GM12864 (cell line): ENCODE results near the gene SMYD3.
"Not testable (repeated sequence)": the region's sequence is repeated elsewhere in the genome, so short reads cannot be mapped to it uniquely, and the experiment has no call there.

Experiments used
- DNase-seq: peaks from one replicate; pipeline ENCODE4 v3.0.0-alpha.2; 2011; ENCODE audit warnings: low read depth
- H3K4me3 ChIP-seq: 2 replicates; pipeline ENCODE4 v1.5.1; 2011; ENCODE audit warnings: mild to moderate bottlenecking, low read depth, low read length, control low read depth
- CTCF ChIP-seq: IDR thresholded peaks from 2 replicates; pipeline ENCODE4 v1.5.1; 2011; ENCODE audit warnings: low read depth, mild to moderate bottlenecking, moderate library complexity, low read length, control low read depth, inconsistent platforms; ENCODE audit errors: missing control alignments

The SMYD3 gene

GRCh38 chr1:246078126-246078887 lies 428.8 kb downstream of the SMYD3 start:
- no peak overlapping the region for H3K4me3 ChIP-seq
- no peak for DNase-seq
- no peak for TF ChIP-seq CTCF

- H3K4me3 ChIP-seq, result no peak overlapping the region
- TF ChIP-seq CTCF, result no peak
- DNase-seq, result no peak
Observed at GRCh38 chr1:246077476-246077875, 429.6 kb downstream of the SMYD3 start.

GRCh38 chr1:246074421-246074820 lies 432.7 kb downstream of the SMYD3 start:
- DNase-seq, result no peak
- TF ChIP-seq CTCF, result no peak
- no peak overlapping the region for H3K4me3 ChIP-seq

GRCh38 chr1:246072456-246072955 lies 434.6 kb downstream of the SMYD3 start:
- TF ChIP-seq CTCF, result no peak
- H3K4me3 ChIP-seq, result no peak overlapping the region
- no peak for DNase-seq

GRCh38 chr1:246071981-246072380 lies 435.1 kb downstream of the SMYD3 start:
- DNase-seq, H3K4me3 ChIP-seq: not testable (repeated sequence)

GRCh38 chr1:246071561-246071960 lies 435.5 kb downstream of the SMYD3 start:
- not testable (repeated sequence) for H3K4me3 ChIP-seq, DNase-seq

GRCh38 chr1:246069581-246069980 lies 437.5 kb downstream of the SMYD3 start:
- TF ChIP-seq CTCF, result no peak
- no peak for DNase-seq
- no peak overlapping the region for H3K4me3 ChIP-seq
